GM19395 (cell line): Measurements from ENCODE around the gene RAB27B.
"Not testable (repeated sequence)": the region's sequence is repeated elsewhere in the genome, so short reads cannot be mapped to it uniquely, and the experiment has no call there.

Experiments used
- ATAC-seq: cut with Tn5 transposase; IDR thresholded peaks from one replicate; pipeline ENCODE4 v1.9.1; 2021; ENCODE audit warnings: mild to moderate bottlenecking, moderate library complexity; ENCODE audit not compliant: unreplicated experiment

Gene RAB27B

GRCh38 chr18:54813977-54814565 lies 14.2 kb upstream of the RAB27B start:
- no peak for ATAC-seq

GRCh38 chr18:54815086-54815485 lies 13.2 kb upstream of the RAB27B start:
- no peak for ATAC-seq

GRCh38 chr18:54820785-54821275 lies 7.4 kb upstream of the RAB27B start:
- not testable (repeated sequence) for ATAC-seq

GRCh38 chr18:54822872-54823845 lies 5.1 kb upstream of the RAB27B start:
- ATAC-seq: no peak

GRCh38 chr18:54824761-54825160 lies 3.5 kb upstream of the RAB27B start:
- ATAC-seq: no peak

- no peak for ATAC-seq
Measured at GRCh38 chr18:54825601-54826344, 2.5 kb upstream of the RAB27B start.

- no peak for ATAC-seq
Measured at GRCh38 chr18:54828986-54829385, 709 bp downstream of the RAB27B start.

- ATAC-seq: no peak
Measured at GRCh38 chr18:54829856-54830255, 1.6 kb downstream of the RAB27B start.

GRCh38 chr18:54830260-54830659 lies 2.0 kb downstream of the RAB27B start:
- no peak for ATAC-seq

- no peak for ATAC-seq
Measured at GRCh38 chr18:54830866-54831265, 2.6 kb downstream of the RAB27B start.

- ATAC-seq: no peak
Measured at GRCh38 chr18:54835944-54836343, 7.7 kb downstream of the RAB27B start.

GRCh38 chr18:54843314-54843713 lies 15.0 kb downstream of the RAB27B start:
- ATAC-seq: no peak

GRCh38 chr18:54845787-54846186 lies 17.5 kb downstream of the RAB27B start:
- ATAC-seq: no peak

- ATAC-seq: no peak
Measured at GRCh38 chr18:54848121-54848520, 19.8 kb downstream of the RAB27B start.

GRCh38 chr18:54849683-54850082 lies 21.4 kb downstream of the RAB27B start:
- no peak for ATAC-seq

- ATAC-seq: no peak
Measured at GRCh38 chr18:54850598-54850997, 22.3 kb downstream of the RAB27B start.

GRCh38 chr18:54852780-54853675 lies 24.8 kb downstream of the RAB27B start:
- ATAC-seq: no peak

- ATAC-seq: not testable (repeated sequence)
Measured at GRCh38 chr18:54855050-54855449, 26.8 kb downstream of the RAB27B start.

- ATAC-seq: no peak
Measured at GRCh38 chr18:54856105-54856646, 27.9 kb downstream of the RAB27B start.

GRCh38 chr18:54857499-54857898 lies 29.2 kb downstream of the RAB27B start:
- no peak for ATAC-seq
